Fibroblast of the aortic adventitia (primary cell): ENCODE measurements around the gene CDIPT. TPM values are rescaled to one million over a fixed set of nuclear protein-coding genes. Genes with fewer than 3 reads are reported as not detected.

Source experiments
- DNase-seq: peaks from one replicate; pipeline ENCODE4 v3.0.0-alpha.2; 2010; ENCODE audit warnings: low read depth
- H3K4me3 ChIP-seq: 2 replicates; pipeline ENCODE4 v1.5.1; 2011; ENCODE audit warnings: low read depth, mild to moderate bottlenecking, control low read depth, low read length, moderate library complexity
- CTCF ChIP-seq: IDR thresholded peaks from 2 replicates; pipeline ENCODE4 v1.5.1; 2011; ENCODE audit warnings: mild to moderate bottlenecking, low read length, control low read depth, inconsistent platforms; ENCODE audit not compliant: insufficient read depth
- total RNA-seq: library from RNA; depleted of rRNA; stranded (reverse); fragments of >200 nt; gene quantifications from 2 replicates; pipeline ENCODE4 v1.2.3, GENCODE V29; 2012; ENCODE audit warnings: low replicate concordance

The CDIPT gene
- total RNA-seq, 1 donor: 79.2 TPM

- no peak for TF ChIP-seq CTCF
- peak overlapping the region; percentile 76 for H3K4me3 ChIP-seq
- DNase-seq: peak; percentile 10
Observed at GRCh38 chr16:29900888-29901606, 38.0 kb upstream of the CDIPT start.

GRCh38 chr16:29900102-29900887 is 37.3 kb upstream of the CDIPT start, which contains the start of gene ASPHD1:
Gene ASPHD1 (plus strand): TSS chr16:29900488. CDS start chr16:29900972, 484 bp downstream.
- peak; percentile 77 for DNase-seq
- no peak for TF ChIP-seq CTCF
- H3K4me3 ChIP-seq: peak within 1 kb of the TSS; percentile 76

DNA sequence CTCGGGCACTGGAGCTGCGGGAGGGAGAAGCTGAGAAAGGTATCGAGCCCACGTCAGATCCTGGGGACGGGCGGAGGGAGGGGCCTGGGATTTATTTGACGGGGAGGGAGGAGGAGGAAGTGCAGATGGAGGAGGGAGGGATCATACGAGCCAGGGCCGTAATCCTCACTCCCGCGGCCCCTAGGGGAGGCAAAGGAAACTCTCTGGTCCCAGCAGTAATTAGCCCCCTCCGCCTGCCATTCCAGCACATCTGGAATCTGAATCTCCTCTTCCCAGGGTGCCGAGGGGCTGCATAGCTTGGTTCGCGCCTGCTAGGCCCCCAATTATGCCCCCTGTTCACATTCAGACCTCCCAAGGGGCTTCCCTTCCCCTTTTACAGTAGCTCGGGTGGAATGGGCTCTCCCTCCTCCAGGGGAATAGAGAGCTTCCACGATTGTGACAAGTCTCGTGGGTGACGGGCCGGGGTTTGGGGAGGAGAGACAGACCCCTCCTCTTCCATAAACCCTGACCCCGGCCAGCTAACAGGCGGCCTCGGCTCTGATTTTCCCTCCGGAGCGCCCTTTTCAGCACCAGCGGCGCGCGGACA is 36.6 kb upstream of the CDIPT start, which contains the start of gene SEZ6L2:
Gene SEZ6L2 (minus strand): TSS at position 35 of the 586 bp plus-strand sequence. CDS start 531 bp downstream, outside the sequence.
- TF ChIP-seq CTCF: peak; percentile 51
- DNase-seq: peak; percentile 84

GRCh38 chr16:29898804-29899515 is 35.9 kb upstream of the CDIPT start:
- no peak for DNase-seq
- TF ChIP-seq CTCF: no peak

More for the DNA sequence above, 36.6 kb upstream of the CDIPT start, which contains the start of gene SEZ6L2:
- H3K4me3 ChIP-seq: peak within 1 kb of the TSS; percentile 76

DNA sequence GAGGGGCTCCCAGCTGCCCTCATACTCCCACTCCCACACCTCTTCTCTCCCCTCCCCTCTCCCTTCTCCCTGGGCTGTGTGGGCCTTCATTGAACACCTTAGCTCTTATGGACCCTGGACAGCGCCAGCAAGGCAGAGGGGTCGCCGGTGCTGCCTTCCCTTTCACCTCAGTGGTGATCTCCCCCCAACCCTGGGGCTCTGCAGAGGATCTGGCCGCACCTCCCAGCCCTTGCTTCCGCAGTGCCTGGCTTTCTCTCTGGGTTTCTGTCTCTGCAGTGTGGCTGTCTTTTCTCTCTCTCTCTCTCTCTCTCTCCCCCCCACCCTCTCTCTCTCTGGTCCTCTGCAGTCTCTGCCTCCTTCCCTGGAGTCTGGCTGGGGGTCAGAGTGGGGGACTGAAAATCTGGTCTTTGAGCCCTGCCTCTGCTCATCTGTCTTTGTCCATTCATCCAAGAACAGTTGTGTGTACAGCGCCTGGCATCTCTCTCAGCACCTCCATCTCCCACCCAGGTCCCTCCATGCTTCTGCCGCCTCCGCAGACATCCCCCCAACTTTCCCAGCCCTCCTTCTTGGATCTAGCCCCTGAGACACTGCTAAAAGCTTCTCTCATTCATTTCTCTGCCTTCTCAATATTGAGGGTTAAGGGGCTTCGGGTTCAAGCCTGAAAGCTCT is 35.2 kb upstream of the CDIPT start:
- TF ChIP-seq CTCF: no peak
- no peak for DNase-seq
- H3K4me3 ChIP-seq: peak overlapping the region; percentile 76

More at GRCh38 chr16:29898804-29899515, 35.9 kb upstream of the CDIPT start:
- peak overlapping the region; percentile 76 for H3K4me3 ChIP-seq
